ENCODE data around the gene ITGB2.
A peak's percentile ranks its signal among the peaks of the same experiment; 100 is the strongest.

Gene ITGB2

GRCh38 chr21:44894687-44895302 is 25.9 kb downstream of the ITGB2 start:
- no peak for DNase-seq

GRCh38 chr21:44893948-44894656 is 26.6 kb downstream of the ITGB2 start:
- DNase-seq, result no peak

DNA sequence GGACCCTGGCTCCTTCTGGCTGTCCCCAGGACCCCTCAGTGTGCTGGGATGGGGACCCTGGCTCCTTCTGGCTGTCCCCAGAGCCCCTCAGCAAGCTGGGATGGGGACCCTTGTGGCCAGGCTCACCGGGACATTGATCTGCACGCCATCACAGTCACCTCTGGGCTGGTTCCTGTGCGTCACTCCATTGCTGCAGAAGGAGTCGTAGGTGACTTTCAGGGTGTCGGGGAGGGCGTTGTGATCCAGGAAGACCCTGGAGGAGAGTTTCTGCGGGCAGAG is 27.5 kb downstream of the ITGB2 start:
- no peak for DNase-seq

DNA sequence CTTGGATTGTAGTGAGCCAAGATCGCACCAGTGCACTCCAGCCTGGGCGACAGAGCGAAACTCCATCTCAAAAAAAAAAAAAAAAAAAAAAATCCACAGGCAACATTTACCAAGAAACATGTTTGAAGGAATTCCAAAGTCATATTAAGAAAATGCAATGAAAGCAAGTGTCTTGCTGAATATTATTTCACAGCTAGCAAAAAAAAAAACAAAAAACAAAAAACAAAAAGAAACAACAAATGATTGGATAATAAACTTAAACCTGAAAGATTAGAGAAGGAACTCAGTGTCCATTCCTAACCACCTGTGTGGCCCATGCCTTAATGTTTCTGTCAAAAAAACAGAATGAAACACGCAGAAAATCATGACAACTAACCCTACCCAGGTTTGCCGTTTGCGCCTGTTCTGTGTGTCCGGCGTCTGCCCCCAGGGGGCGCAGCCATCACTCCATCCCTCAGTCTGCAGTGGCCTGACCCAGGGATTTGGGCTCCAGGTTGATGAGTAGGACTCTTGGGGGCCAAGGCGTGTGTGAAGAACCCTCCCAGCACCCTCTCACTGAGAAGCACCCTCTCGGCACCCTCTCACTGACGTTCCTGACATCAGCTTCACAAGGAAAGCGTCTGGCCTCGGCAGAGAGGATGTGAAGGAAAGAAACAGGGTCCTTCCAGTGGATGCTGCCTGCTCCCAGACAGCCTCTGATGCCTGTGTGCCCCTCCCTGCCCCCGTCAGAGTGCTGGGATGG is 28.0 kb downstream of the ITGB2 start:
- peak; percentile 33 for DNase-seq

DNA sequence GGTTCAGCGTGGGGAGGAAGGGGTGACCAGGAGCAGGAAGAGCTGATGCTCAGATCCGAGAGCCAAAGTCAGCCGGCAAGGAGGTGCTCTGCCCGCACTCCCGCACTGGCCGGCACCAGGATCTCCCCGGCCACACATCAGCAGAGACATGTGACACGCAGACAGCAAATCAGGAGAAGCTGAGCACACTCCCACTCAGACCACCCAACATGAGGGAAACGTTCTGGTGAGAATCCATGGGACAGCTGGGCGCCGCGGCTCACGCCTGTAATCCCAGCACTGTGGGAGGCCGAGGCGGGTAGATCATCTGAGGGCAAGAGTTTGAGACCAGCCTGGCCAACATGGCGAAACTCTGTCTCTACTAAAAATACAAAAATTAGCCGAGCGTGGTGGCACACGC is 28.6 kb downstream of the ITGB2 start:
- DNase-seq, result no peak

- DNase-seq, result no peak
Observed at GRCh38 chr21:44891631-44892031, 29.1 kb downstream of the ITGB2 start.

GRCh38 chr21:44890961-44891541 is 29.6 kb downstream of the ITGB2 start:
- DNase-seq, result no peak

- no peak for DNase-seq
Observed at GRCh38 chr21:44890338-44890931, 30.3 kb downstream of the ITGB2 start.

GRCh38 chr21:44889625-44890337 is 30.9 kb downstream of the ITGB2 start:
- DNase-seq, result no peak

GRCh38 chr21:44888581-44889550 is 31.8 kb downstream of the ITGB2 start:
- DNase-seq, result no peak

DNA sequence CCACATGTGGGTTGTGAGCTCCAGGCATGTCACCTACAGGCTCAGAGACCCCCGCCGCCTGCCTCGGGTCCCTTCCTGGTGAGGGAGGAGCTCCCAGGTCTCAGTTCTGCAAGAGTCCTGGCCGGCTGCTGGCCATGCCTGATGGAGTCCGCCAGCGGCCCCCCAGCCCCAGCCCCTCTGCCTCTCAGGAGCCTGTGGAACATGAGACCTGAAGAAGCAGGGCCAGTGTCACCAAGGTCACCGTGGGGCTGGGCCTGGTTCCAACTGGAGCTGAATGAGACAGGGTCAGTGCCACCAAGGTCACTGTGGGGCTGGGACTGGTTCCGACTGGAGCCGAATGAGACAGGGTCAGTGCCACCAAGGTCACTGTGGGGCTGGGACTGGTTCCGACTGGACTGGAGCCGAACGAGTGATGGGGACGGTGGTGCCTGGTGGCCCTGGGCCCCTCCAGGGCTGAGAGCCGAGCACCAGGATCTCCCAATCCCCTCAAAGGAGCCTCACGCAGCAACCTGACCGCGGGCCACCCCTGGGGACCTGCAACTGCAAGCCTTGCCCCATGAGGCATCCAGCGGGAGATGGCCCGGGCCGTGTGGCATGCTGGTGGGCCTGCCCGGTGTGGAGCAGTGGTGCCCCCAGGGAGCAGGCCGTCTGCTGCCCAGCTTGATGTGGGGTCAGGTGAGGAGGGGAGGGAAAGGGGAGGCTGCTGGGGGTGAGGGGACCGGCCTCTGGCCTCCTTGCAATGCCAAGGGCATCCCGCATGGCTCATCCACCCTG is 32.7 kb downstream of the ITGB2 start:
- no peak for DNase-seq

- DNase-seq, result no peak
Observed at GRCh38 chr21:44887126-44887806, 33.4 kb downstream of the ITGB2 start.

DNA sequence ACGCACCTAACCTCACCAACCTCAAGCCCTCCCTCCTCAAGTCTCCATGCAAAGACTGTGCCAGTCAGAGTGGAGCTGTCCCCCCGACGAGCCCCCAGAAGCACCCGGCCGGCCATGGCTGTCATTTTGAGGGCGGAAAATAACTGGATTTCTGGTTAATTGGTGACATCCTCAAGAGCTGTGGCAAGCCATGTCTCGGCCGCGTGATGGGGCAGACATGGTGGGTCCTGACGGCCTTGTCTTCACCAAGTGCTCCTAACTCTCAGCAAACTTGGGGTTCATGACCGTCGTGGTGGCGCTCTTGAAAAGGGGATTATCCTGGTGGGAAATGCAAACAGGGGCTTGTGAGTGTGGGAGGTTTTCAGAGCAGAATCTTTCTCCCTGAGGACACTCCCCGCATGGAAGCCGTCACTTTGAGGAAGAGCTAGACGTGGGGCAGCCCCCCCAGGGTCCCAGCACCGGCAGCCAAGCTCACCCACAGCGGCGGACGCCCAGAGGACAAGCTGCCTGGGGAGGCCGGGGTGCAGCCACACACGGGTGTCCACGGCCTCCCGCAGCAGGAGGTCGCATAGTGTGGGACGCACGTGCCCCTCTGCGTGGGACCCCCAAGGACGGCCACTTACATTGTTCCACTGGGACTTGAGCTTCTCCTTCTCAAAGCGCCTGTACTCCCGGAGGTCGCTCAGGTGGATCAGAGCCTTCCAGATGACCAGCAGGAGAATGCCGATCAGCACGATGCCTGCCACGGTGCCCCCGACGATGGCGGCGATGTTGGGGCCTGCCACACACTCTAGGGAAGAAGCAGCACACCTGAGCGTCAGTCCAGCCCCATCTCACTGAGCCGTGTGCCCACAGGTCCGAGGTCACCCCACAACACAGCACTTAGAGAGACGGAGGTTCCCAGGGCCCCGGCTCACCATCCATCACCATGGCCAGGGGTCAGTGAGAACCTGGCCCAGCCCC is 34.3 kb downstream of the ITGB2 start:
- no peak for DNase-seq

DNA sequence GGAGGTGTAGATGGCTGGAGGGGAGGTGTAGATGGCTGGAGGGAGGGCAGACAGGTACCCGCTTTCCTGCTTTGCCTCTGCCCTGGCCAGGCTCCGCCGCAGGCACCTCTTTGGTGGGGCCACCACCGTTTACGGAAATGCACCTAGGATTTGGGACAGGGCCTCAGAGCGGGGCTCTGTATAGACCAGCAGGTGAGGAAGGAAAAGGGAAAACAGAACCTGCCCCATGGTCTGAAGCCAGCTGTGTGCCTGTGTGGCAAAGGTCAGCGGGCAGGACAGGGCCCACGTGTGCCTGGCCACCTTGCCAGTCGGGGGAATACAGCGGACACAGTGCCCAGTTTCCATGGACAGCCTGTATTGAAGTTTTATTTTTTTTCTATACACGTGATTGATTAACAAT is 35.1 kb downstream of the ITGB2 start:
- DNase-seq, result no peak

- no peak for DNase-seq
Observed at GRCh38 chr21:44884097-44884496, 36.6 kb downstream of the ITGB2 start.

- DNase-seq, result no peak
Observed at GRCh38 chr21:44883250-44883649, 37.4 kb downstream of the ITGB2 start.

GRCh38 chr21:44881198-44881872 is 39.4 kb downstream of the ITGB2 start:
- no peak for DNase-seq
